Hepatocyte (in vitro differentiated cells): ENCODE data around the gene CARMIL3. TPM values are rescaled to one million over a fixed set of nuclear protein-coding genes. Genes with fewer than 3 reads are reported as not detected.
"Not testable (repeated sequence)": the region's sequence is repeated elsewhere in the genome, so short reads cannot be mapped to it uniquely, and the experiment has no call there.

Experiments
- DNase-seq: peaks from one replicate; pipeline ENCODE4 v3.0.0-alpha.2; 2016; ENCODE audit warnings: low spot score
- H2AFZ ChIP-seq: fragments of 200-600 bp; sonication (generic); 2 replicates; pipeline ENCODE4 v1.6.0; 2016; ENCODE audit warnings: antibody characterized with exemption, mild to moderate bottlenecking
- H3K27ac ChIP-seq: fragments of 200-600 bp; sonication (generic); 2 replicates; pipeline ENCODE4 v1.5.1; 2016; ENCODE audit warnings: mild to moderate bottlenecking
- H3K27me3 ChIP-seq: fragments of 200-600 bp; sonication (generic); 2 replicates; pipeline ENCODE4 v1.6.1; 2016
- H3K36me3 ChIP-seq: fragments of 200-600 bp; sonication (generic); replicated peaks from 2 replicates; pipeline ENCODE4 v1.5.1; 2016; ENCODE audit warnings: low read depth; ENCODE audit not compliant: insufficient read depth
- H3K4me1 ChIP-seq: fragments of 200-600 bp; sonication (generic); 2 replicates; pipeline ENCODE4 v1.5.1; 2016; ENCODE audit warnings: mild to moderate bottlenecking, moderate library complexity; ENCODE audit not compliant: insufficient read depth
- H3K4me2 ChIP-seq: fragments of 200-600 bp; sonication (generic); 2 replicates; pipeline ENCODE4 v1.6.0; 2016
- H3K4me3 ChIP-seq: fragments of 200-600 bp; sonication (generic); 2 replicates; pipeline ENCODE4 v1.5.1; 2016; ENCODE audit warnings: mild to moderate bottlenecking
- H3K79me2 ChIP-seq: fragments of 200-600 bp; sonication (generic); 2 replicates; pipeline ENCODE4 v1.6.0; 2017; ENCODE audit warnings: mild to moderate bottlenecking
- H3K9me2 ChIP-seq: fragments of 200-600 bp; sonication (generic); replicated peaks from 2 replicates; pipeline ENCODE4 v1.6.0; 2017; ENCODE audit warnings: mild to moderate bottlenecking; ENCODE audit not compliant: insufficient read depth
- H3K9me3 ChIP-seq: fragments of 200-600 bp; sonication (generic); 2 replicates; pipeline ENCODE4 v1.5.1; 2016; ENCODE audit warnings: low read depth, mild to moderate bottlenecking
- H4K20me1 ChIP-seq: fragments of 200-600 bp; sonication (generic); 2 replicates; pipeline ENCODE4 v1.6.0; 2016; ENCODE audit warnings: mild to moderate bottlenecking; ENCODE audit not compliant: insufficient read depth, poor library complexity, severe bottlenecking
- EZH2 ChIP-seq: fragments of 200-600 bp; sonication (generic); IDR thresholded peaks from 2 replicates; pipeline ENCODE4 v1.6.1; 2016; ENCODE audit warnings: antibody characterized with exemption, mild to moderate bottlenecking, borderline replicate concordance
- EZH2phosphoT487 ChIP-seq: fragments of 200-600 bp; sonication (generic); IDR thresholded peaks from one replicate; pipeline ENCODE4 v1.6.1; 2018; ENCODE audit warnings: antibody characterized with exemption, mild to moderate bottlenecking, low read depth, moderate library complexity; ENCODE audit not compliant: unreplicated experiment, severe bottlenecking
- WGBS: methylation state at CpG from one replicate; pipeline ENCODE4 v1.1.6; 2016; ENCODE audit warnings: low lambda C conversion rate; ENCODE audit errors: missing lambda C conversion rate; 5-methylcytosine and 5-hydroxymethylcytosine counted together
- polyA plus RNA-seq: library from polyadenylated mRNA; unstranded; fragments of >200 nt; fragmentation: Nextera tagmentation; extraction: Ambion mirVana; gene quantifications from 2 replicates; pipeline ENCODE4 v1.2.1, GENCODE V29; 2016
- total RNA-seq: library from RNA; depleted of rRNA; stranded (reverse); fragments of >200 nt; gene quantifications from 2 replicates; pipeline ENCODE4 v1.2.3, GENCODE V29; 2014
- TF ChIP-seq, protein P1 (sequence below): fragments of 200-600 bp; sonication (generic); IDR thresholded peaks from 2 replicates; pipeline ENCODE4 v1.5.1; 2016; ENCODE audit warnings: antibody characterized with exemption, mild to moderate bottlenecking; ENCODE audit not compliant: poor library complexity

Gene CARMIL3
- total and polyA plus RNA-seq, 2 experiments from 2014 or later: 0.37 TPM; not detected in 1

DNA sequence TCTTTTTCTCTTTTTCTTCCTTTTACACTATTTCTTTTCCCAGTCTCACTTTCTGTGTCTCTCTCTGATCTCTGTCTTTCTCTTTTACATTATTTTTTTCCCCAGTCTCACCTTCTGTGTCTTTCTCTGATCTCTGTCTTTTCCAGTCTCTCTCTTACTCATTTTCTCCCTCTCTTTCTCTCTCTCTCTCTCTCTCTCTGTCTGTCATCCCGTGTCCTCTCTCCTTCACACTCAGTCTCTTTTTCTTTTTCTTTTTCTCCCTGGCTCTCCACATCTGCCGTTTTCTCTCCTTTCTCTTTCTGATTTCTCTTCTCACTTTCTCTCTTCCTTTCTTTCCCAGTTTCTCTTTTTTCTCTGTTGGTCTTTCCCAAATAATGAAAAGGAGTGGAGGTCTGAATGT lies 40.8 kb upstream of the CARMIL3 start:
- no peaks in the 10 kb centered on the region for H3K4me1 ChIP-seq
- no peaks in the 10 kb centered on the region for H3K9me3 ChIP-seq
- 79% methylated on average over 2 of the region's 2 CpGs for WGBS
- H2AFZ ChIP-seq: no peak overlapping the region
- H3K4me3 ChIP-seq: no peak overlapping the region
- H3K9me2 ChIP-seq: no peaks in the 10 kb centered on the region
- no peaks in the 10 kb centered on the region for H3K79me2 ChIP-seq
- no peak for DNase-seq
- H3K27me3 ChIP-seq: no peaks in the 10 kb centered on the region
- H3K36me3 ChIP-seq: no peaks in the 10 kb centered on the region
- H3K4me2 ChIP-seq: no peak overlapping the region
- no peaks in the 10 kb centered on the region for H4K20me1 ChIP-seq
- H3K27ac ChIP-seq: no peak overlapping the region
- TF ChIP-seq EZH2 (no peak), EZH2phosphoT487 (no peak)
- TF ChIP-seq, protein P1, sequence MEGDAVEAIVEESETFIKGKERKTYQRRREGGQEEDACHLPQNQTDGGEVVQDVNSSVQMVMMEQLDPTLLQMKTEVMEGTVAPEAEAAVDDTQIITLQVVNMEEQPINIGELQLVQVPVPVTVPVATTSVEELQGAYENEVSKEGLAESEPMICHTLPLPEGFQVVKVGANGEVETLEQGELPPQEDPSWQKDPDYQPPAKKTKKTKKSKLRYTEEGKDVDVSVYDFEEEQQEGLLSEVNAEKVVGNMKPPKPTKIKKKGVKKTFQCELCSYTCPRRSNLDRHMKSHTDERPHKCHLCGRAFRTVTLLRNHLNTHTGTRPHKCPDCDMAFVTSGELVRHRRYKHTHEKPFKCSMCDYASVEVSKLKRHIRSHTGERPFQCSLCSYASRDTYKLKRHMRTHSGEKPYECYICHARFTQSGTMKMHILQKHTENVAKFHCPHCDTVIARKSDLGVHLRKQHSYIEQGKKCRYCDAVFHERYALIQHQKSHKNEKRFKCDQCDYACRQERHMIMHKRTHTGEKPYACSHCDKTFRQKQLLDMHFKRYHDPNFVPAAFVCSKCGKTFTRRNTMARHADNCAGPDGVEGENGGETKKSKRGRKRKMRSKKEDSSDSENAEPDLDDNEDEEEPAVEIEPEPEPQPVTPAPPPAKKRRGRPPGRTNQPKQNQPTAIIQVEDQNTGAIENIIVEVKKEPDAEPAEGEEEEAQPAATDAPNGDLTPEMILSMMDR: no peak

DNA sequence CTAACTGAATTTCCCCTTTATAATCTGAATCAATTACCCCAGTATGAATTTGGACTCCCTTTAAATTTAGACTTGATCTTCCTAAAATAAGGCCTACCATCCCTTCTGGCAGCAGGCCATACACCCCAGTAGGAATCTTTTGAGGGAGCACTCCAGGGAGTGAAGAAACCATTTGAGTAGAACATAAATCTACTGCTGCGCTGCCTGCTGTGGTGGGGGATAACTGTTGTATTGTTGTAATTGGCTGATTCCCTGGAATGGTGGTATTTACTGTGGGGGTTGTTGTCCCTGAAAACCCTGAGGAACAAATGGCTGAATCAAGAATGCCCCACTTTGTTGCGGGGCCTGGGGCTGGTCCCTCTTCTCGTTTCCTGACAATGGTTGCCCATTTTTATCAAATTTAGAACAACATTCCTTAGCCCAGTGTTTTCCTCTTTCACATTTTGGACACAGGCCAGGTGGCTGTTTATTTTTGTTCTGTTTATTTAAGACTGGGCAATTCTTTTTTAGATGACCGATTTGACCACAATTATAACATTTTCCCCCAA lies 39.0 kb upstream of the CARMIL3 start:
- H3K27ac ChIP-seq, H3K4me2 ChIP-seq, H3K4me3 ChIP-seq, H3K4me1 ChIP-seq, H3K9me3 ChIP-seq, H3K27me3 ChIP-seq, H2AFZ ChIP-seq, H3K79me2 ChIP-seq, H4K20me1 ChIP-seq, DNase-seq, H3K36me3 ChIP-seq, H3K9me2 ChIP-seq: not testable (repeated sequence)
- 79% methylated on average over 4 of the region's 4 CpGs for WGBS

DNA sequence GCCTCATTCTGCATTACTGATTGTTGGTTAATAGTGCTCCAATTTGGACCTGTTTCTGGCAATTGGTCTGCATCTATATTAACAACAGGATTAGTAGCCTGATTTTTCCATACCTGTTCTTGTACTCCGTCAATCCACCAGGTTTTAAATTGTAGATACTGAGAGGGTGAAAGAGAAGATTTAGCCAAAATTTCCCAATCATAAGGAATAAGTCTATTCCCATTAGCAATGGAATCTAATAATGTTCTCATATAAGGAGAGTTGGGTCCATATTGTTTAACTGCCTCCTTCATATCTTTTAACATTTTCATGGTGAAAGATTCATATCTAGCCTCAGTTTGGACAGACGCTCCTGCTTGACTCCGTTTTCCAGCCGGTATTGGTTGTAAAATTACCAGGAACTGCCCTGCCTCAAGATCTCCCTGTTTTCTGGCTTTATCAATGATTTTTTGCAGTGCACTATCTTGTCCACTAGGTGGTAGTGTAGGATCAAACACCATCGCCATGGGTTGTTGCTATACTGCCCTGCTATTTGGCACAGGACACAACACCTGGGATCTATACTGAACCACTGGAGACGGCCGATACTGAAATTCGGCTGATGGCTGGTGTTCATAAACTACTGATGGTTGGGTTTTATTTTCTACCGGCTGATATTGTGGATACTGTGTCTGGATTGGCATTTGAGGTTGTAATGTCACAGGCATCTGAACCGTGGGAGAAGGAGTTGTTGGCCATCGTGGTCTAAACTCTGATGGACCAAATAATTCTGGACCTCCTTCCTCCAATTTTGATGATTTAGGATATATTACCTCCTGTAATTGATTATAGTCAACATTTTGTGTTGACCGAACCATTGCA lies 37.9 kb upstream of the CARMIL3 start:
- H2AFZ ChIP-seq: no peak overlapping the region
- H3K36me3 ChIP-seq: no peaks in the 10 kb centered on the region
- no peaks in the 10 kb centered on the region for H3K9me2 ChIP-seq
- no peak overlapping the region for H3K4me2 ChIP-seq
- no peak overlapping the region for H3K27ac ChIP-seq
- H3K27me3 ChIP-seq: no peaks in the 10 kb centered on the region
- H3K9me3 ChIP-seq: no peaks in the 10 kb centered on the region
- TF ChIP-seq EZH2phosphoT487: no peak
- TF ChIP-seq, protein P1: peak; percentile 73
- DNase-seq: peak; percentile 76
- H3K79me2 ChIP-seq: no peaks in the 10 kb centered on the region
- H3K4me1 ChIP-seq: no peaks in the 10 kb centered on the region
- 40% methylated on average over 12 of the region's 12 CpGs for WGBS
- no peaks in the 10 kb centered on the region for H4K20me1 ChIP-seq
- no peak overlapping the region for H3K4me3 ChIP-seq

DNA sequence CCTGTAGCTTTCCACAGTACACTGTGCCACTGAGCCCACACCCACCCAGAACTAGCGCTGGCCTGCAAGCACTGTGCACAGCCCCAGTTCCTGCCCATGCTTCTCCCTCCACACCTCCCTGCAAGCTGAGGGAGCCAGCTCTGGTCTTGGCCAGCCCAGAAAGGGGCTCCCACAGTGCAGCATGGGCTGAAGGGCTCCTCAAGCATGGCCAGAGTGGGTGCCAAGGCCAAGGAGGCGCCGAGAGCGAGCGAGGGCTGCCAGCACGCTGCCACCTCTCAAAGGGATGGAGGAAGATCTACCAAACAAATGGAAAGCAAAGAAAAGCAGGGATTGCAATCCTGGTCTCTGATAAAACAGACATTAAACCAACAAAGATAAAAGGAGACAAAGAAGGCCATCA lies 36.1 kb upstream of the CARMIL3 start:
- H4K20me1 ChIP-seq, H3K36me3 ChIP-seq, H3K9me2 ChIP-seq, H3K4me1 ChIP-seq, H3K4me3 ChIP-seq, H3K27ac ChIP-seq, H3K9me3 ChIP-seq, H3K79me2 ChIP-seq, H2AFZ ChIP-seq, H3K27me3 ChIP-seq, H3K4me2 ChIP-seq, DNase-seq: not testable (repeated sequence)
- WGBS: 97% methylated on average over 6 of the region's 6 CpGs

DNA sequence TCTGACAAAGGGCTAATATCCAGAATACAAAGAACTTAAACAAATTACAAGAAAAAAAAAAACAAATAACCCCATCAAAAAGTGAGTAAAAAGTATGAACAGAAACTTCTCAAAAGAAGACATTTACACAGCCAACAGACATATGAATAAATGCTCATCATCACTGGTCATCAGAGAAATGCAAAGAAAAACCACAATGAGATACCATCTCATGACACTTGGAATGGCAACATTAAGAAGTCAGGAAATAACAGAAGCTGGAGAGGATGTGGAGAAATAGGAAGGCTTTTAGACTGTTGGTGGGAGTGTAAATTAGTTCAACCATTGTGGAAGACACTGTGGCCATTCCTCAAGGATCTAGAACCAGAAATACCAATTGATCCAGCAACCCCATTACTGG lies 32.8 kb upstream of the CARMIL3 start:
- not testable (repeated sequence) for DNase-seq, H3K9me2 ChIP-seq, H3K4me2 ChIP-seq, H2AFZ ChIP-seq, H3K9me3 ChIP-seq, H3K27me3 ChIP-seq, H4K20me1 ChIP-seq, H3K4me1 ChIP-seq, H3K27ac ChIP-seq, H3K79me2 ChIP-seq, H3K36me3 ChIP-seq, H3K4me3 ChIP-seq

DNA sequence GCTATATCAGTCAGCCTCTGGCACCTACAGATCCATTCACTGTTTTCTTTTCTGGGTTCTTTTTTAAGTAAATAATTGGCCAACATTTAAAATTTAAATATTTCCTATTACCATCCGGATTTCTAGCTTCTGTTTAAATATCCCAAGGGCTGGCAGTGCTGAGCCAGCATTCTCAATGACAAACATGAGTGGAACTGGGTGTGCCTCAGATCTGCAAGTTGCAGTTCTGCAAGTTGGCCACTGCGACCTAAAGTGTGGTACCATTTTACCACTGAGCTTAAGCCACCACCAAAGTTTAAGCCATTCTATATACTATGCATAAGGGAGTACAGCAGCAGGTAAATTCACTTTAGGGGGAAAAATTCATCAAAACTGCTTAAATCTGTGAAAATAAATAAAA lies 31.9 kb upstream of the CARMIL3 start:
- not testable (repeated sequence) for H2AFZ ChIP-seq, DNase-seq, H3K36me3 ChIP-seq, H3K4me2 ChIP-seq, H3K27ac ChIP-seq, H3K9me2 ChIP-seq, H3K27me3 ChIP-seq, H4K20me1 ChIP-seq, H3K4me3 ChIP-seq, H3K9me3 ChIP-seq, H3K79me2 ChIP-seq, H3K4me1 ChIP-seq
- WGBS: 30% methylated on average over 2 of the region's 2 CpGs

DNA sequence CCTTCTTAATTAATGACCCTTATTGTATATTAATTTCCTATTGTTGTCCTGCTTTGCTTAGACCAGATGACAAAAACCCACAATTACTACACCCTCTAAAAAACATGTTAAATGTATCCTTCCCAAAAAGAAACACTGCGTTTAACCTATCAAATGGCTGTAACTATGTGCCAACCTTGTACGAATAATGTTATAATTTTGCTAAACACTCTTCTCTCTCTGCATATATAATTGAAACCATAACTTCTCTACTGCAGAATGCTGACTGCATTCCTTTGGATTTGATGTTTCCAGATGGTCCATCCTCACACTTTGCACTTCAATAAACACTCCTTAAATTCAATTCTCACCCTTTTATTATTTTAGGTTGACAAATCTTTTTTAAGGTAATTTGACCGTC lies 31.3 kb upstream of the CARMIL3 start:
- H3K9me3 ChIP-seq, H4K20me1 ChIP-seq, H2AFZ ChIP-seq, H3K4me3 ChIP-seq, H3K27ac ChIP-seq, H3K4me1 ChIP-seq, H3K36me3 ChIP-seq, H3K79me2 ChIP-seq, DNase-seq, H3K9me2 ChIP-seq, H3K27me3 ChIP-seq, H3K4me2 ChIP-seq: not testable (repeated sequence)
- 73% methylated on average over 3 of the region's 3 CpGs for WGBS
